CD4-positive, alpha-beta memory T cell (primary cell): ENCODE results near the gene OLR1. TPM values are rescaled to one million over a fixed set of nuclear protein-coding genes. Genes with fewer than 3 reads are reported as not detected.
A peak's percentile ranks its signal among the peaks of the same experiment; 100 is the strongest.

Experiments
- CTCF ChIA-PET: fragments of 350-600 bp; sonication (Branson Sonifier 250); formaldehyde crosslinking; loops from one replicate; lab custom pipeline; 2021; ENCODE audit warnings: inconsistent platforms; ENCODE audit not compliant: partially characterized antibody; lab: Charles Lee
- POLR2A ChIA-PET: fragments of 350-600 bp; sonication (Branson Sonifier 250); formaldehyde crosslinking; loops from one replicate; lab custom pipeline; 2021; ENCODE audit not compliant: partially characterized antibody; lab: Charles Lee
- DNase-seq, 5 donors: peaks; one replicate each; pipeline versions ENCODE4 v3.0.0 to v3.0.0-alpha.2; 2020 to 2022; ENCODE audit warnings: mixed read lengths in 1 of 5
- H3K27ac ChIP-seq: one replicate; pipeline ENCODE4 v1.7.0; 2013; ENCODE audit warnings: low read depth, low read length
- H3K27me3 ChIP-seq: 2 replicates; pipeline ENCODE4 v1.7.0; 2013; ENCODE audit warnings: mild to moderate bottlenecking, low read length, moderate library complexity; ENCODE audit not compliant: insufficient read depth
- H3K36me3 ChIP-seq: 2 replicates; pipeline ENCODE4 v1.7.0; 2013; ENCODE audit warnings: mild to moderate bottlenecking, low read length, moderate library complexity; ENCODE audit not compliant: insufficient read depth
- H3K4me1 ChIP-seq: 2 replicates; pipeline ENCODE4 v1.7.0; 2013; ENCODE audit warnings: mild to moderate bottlenecking, low read length, moderate library complexity; ENCODE audit not compliant: insufficient read depth
- H3K4me3 ChIP-seq, 2 donors: one replicate each; pipeline ENCODE4 v1.7.0; 2013; ENCODE audit warnings: low read length in 2 of 2, mild to moderate bottlenecking in 1 of 2
- H3K9me3 ChIP-seq, 2 donors: one replicate each; pipeline ENCODE4 v1.7.0; 2013; ENCODE audit warnings: low read length in 2 of 2, control low read depth in 1 of 2; ENCODE audit not compliant: control insufficient read depth in 1 of 2
- H3K27ac Mint-ChIP-seq, 7 donors: one replicate each; pipeline ENCODE4 v1.8.0; 2020 to 2021; ENCODE audit warnings: mixed read lengths in 7 of 7, mild to moderate bottlenecking in 6 of 7, inconsistent platforms in 3 of 7, moderate library complexity in 3 of 7
- H3K27me3 Mint-ChIP-seq, 2 donors: one replicate each; pipeline ENCODE4 v1.8.0; 2020 to 2021; ENCODE audit warnings: mixed read lengths in 2 of 2
- H3K36me3 Mint-ChIP-seq, 2 donors: one replicate each; pipeline ENCODE4 v1.8.0; 2020 to 2021; ENCODE audit warnings: mixed read lengths in 2 of 2, inconsistent platforms in 1 of 2, mild to moderate bottlenecking in 1 of 2
- H3K4me1 Mint-ChIP-seq, 4 donors: one replicate each; pipeline ENCODE4 v1.8.0; 2020 to 2021; ENCODE audit warnings: mixed read lengths in 4 of 4, mild to moderate bottlenecking in 1 of 4
- H3K4me3 Mint-ChIP-seq, 8 donors: one replicate each; pipeline ENCODE4 v1.8.0; 2020 to 2021; ENCODE audit warnings: mixed read lengths in 8 of 8, mild to moderate bottlenecking in 7 of 8, moderate library complexity in 6 of 8, inconsistent platforms in 3 of 8
- H3K9me3 Mint-ChIP-seq, 8 donors: one replicate each; pipeline ENCODE4 v1.8.0; 2020 to 2021; ENCODE audit warnings: mixed read lengths in 8 of 8, mild to moderate bottlenecking in 5 of 8, inconsistent platforms in 3 of 8, moderate library complexity in 1 of 8
- intact Hi-C: fragments of 100-400 bp; cut with micrococcal nuclease; formaldehyde crosslinking; loops from one replicate; pipeline ENCODE4 v1.15.1; 2023
- polyA plus RNA-seq, 2 donors: library from polyadenylated mRNA; unstranded; fragments of 300-500 nt; fragmentation: Illumina TruSeq; gene quantifications; one replicate each; pipeline ENCODE4 v1.2.3, GENCODE V29; 2021
- total RNA-seq, 2 experiments: library from RNA; stranded (reverse); gene quantifications; one replicate each; pipeline ENCODE4 v1.2.3, GENCODE V29; 2021

Gene OLR1
- total and polyA plus RNA-seq, 4 experiments from 2014 or later, result 0.42 TPM; not detected in 3

DNA sequence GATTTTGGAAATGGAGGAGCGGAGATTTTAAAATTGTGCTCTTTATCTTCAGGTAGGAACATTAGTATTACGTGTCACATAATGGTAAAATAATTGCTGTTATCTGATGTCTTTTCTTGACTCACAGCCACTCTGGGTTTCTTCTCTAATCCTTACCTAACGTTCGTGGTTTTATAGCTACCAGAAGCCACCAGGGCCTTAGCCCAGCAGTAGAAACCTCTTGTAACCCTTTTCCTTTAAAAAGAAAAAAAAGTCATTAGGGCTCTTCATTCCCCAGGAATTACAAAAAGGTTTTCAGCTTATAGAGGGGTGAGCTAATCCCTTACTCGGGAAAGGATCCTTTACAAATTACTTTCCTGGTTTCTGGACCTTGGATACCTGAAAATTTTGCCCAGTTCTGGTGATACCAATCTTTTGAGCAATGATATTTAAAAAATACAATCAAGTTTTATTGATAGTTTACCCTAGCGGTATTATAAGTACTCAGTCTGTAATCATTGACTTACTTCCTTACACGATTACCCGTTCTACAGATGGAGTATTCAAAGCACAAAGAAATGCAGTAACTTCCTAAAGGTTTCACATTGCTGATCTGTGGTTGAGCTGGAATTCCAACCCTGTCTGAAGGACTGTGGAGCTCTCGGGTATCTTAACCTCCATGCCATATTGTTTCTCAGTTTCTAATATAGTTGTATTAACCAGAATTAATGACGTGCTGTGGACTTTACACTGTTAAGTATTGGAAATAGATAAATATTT, 42.4 kb upstream of the OLR1 start:
- DNase-seq, result peak in 2 of 5 donors; percentile 12 to 49
- no peaks in the 10 kb centered on the region for H3K36me3 ChIP-seq
- intact Hi-C loops, result loop anchor here (5.0 to 10.0 kb wide), 3 partner anchors 600 to 1970 kb away; no protein-coding TSS in a partner anchor
- no peaks in the 10 kb centered on the region for H3K9me3 ChIP-seq
- no peaks in the 10 kb centered on the region for H3K27me3 Mint-ChIP-seq
- POLR2A ChIA-PET, result interaction anchor here (0.7 to 2.9 kb wide), 7 partner anchors 9 to 599 kb away, joined by 3 to 18 read pairs (median 16); partner anchors contain the start of genes CD69, CLEC2B and MAGOHB
- CTCF ChIA-PET, result interaction anchor here (1.0 to 1.7 kb wide), 3 partner anchors 22 to 150 kb away, joined by 3 to 6 read pairs (median 4); no protein-coding TSS in a partner anchor
- peaks cover 19 to 44% (median 25%) of the 10 kb centered on the region in 4 donors for H3K4me1 Mint-ChIP-seq
- H3K9me3 Mint-ChIP-seq, result no peaks in the 10 kb centered on the region
- H3K36me3 Mint-ChIP-seq, result peaks cover 0 to 18% of the 10 kb centered on the region in 2 donors
- H3K4me3 Mint-ChIP-seq, result peak overlapping the region; percentile 88 to 98 (median 94)
- peak overlapping the region; percentile 92 to 99 (median 96) for H3K27ac Mint-ChIP-seq
- peak overlapping the region; percentile 81 for H3K27ac ChIP-seq
- peaks cover 32% of the 10 kb centered on the region for H3K4me1 ChIP-seq
- H3K4me3 ChIP-seq, result peak overlapping the region; percentile 57 to 69
- no peaks in the 10 kb centered on the region for H3K27me3 ChIP-seq

DNA sequence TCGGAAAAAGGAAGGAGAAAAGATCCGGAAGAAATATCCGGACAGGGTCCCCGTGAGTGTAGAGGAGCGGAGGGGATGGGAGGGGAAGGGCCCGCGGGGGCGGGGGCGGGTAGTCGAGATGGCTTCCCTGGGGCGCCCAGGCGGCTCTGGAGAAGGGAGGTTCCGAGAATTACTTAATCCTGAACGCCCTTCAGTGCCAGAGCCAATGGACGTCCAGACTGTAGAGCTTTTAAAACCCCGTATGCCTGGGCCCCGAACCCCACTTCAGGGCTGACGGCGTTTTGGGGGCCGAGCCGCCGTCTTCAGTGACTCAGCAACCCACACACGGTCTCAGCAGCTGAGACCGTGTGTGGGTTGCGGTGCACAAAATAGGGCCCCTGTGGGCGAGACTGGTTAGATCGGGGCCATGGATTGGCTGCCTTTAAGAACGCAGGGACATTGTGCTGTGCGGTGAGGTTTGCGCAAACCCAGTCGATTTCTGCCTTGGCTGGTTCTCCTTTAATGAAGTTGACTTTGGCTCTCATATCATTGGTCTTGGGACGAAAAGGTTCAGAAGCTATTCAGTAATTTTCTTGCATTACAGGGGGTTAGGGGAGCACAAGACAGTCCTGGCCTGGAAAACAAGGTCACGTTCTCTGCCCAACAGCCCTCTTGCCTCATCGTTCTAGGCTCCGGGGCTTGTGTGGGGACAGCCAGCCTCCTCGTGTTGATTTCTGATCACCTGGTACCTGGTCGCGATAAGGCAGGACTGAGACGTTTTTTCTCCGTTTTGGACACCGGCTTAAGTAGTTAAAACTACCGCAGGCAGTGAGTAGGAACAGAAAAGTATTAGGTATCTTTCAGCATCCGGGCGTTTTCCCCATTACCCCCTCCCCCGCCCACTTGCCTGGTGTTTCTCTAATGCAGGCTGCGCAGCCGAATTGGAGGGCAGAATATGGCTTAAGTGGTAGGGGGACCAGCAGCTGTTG, 41.5 kb upstream of the OLR1 start:
- peaks cover 19 to 44% (median 25%) of the 10 kb centered on the region in 4 donors for H3K4me1 Mint-ChIP-seq
- no peaks in the 10 kb centered on the region for H3K27me3 Mint-ChIP-seq
- peaks cover 0 to 17% of the 10 kb centered on the region in 2 donors for H3K36me3 Mint-ChIP-seq
- H3K36me3 ChIP-seq, result no peaks in the 10 kb centered on the region
- H3K27ac Mint-ChIP-seq, result peak overlapping the region; percentile 92 to 99 (median 96)
- CTCF ChIA-PET, result interaction anchor here (0.8 to 1.7 kb wide), 6 partner anchors 18 to 152 kb away, joined by 3 to 6 read pairs (median 3); no protein-coding TSS in a partner anchor
- H3K4me3 Mint-ChIP-seq, result peak overlapping the region; percentile 88 to 98 (median 94)
- POLR2A ChIA-PET, result interaction anchor here (0.7 to 2.9 kb wide), 10 partner anchors 10 to 1333 kb away, joined by 3 to 18 read pairs (median 6); partner anchors contain the start of genes CD69, CLEC2B, MAGOHB and SMIM10L1
- intact Hi-C loops, result loop anchor here (2.0 to 10.0 kb wide), 6 partner anchors 61 to 1969 kb away; partner anchors contain the start of gene CLEC2B
- peaks cover 32% of the 10 kb centered on the region for H3K4me1 ChIP-seq
- H3K27ac ChIP-seq, result peak overlapping the region; percentile 81
- peak overlapping the region; percentile 57 to 69 for H3K4me3 ChIP-seq
- no peaks in the 10 kb centered on the region for H3K27me3 ChIP-seq
- H3K9me3 Mint-ChIP-seq, result no peaks in the 10 kb centered on the region
- DNase-seq, result peak; percentile 75 to 91 (median 79)
- no peaks in the 10 kb centered on the region for H3K9me3 ChIP-seq

- ChIA-PET POLR2A (interaction anchor here (0.7 to 2.9 kb wide), 11 partner anchors 10 to 1334 kb away, joined by 3 to 18 read pairs (median 4); partner anchors contain the start of genes CD69, CLEC2B, MAGOHB and SMIM10L1), CTCF (interaction anchor here (0.8 to 1.1 kb wide), 3 partner anchors 18 to 153 kb away, joined by 3 read pairs; no protein-coding TSS in a partner anchor)
- Mint-ChIP-seq H3K27me3 (no peaks in the 10 kb centered on the region), H3K27ac (peak within 1 kb of the TSS; percentile 92 to 99 (median 96)), H3K4me3 (peak within 1 kb of the TSS; percentile 88 to 98 (median 94)), H3K36me3 (peaks cover 0 to 17% of the 10 kb centered on the region in 2 donors), H3K9me3 (no peaks in the 10 kb centered on the region), H3K4me1 (peaks cover 19 to 44% (median 25%) of the 10 kb centered on the region in 4 donors)
- peak; percentile 80 to 89 (median 84) for DNase-seq
- Histone ChIP-seq H3K9me3 (no peaks in the 10 kb centered on the region), H3K27ac (peak within 1 kb of the TSS; percentile 81), H3K36me3 (no peaks in the 10 kb centered on the region), H3K4me3 (peak within 1 kb of the TSS; percentile 57 to 69), H3K27me3 (no peaks in the 10 kb centered on the region), H3K4me1 (peaks cover 32% of the 10 kb centered on the region)
- intact Hi-C loops, result loop anchor here (1.0 to 10.0 kb wide), 7 partner anchors 60 to 1968 kb away; partner anchors contain the start of genes CLEC2B and MAGOHB
These were observed 40.8 kb upstream of the OLR1 start, which contains the start of gene GABARAPL1 for GRCh38 chr12:10212739-10213131. GABARAPL1 (plus strand) TSS chr12:10212877; CDS start chr12:10213130, 253 bp downstream.

GRCh38 chr12:10211940-10212738, 40.2 kb upstream of the OLR1 start:
- peak overlapping the region; percentile 92 to 99 (median 96) for H3K27ac Mint-ChIP-seq
- no peaks in the 10 kb centered on the region for H3K9me3 Mint-ChIP-seq

GRCh38 chr12:10211101-10211939, 39.4 kb upstream of the OLR1 start:
- ChIA-PET POLR2A (no interaction called here), CTCF (interaction anchor here (1.5 kb wide), 1 partner anchor 58 kb away, joined by 5 read pairs; no protein-coding TSS in a partner anchor)
- peak overlapping the region in 4 of 8 donors; percentile 25 to 96 (median 94) for H3K4me3 Mint-ChIP-seq
- H3K27ac ChIP-seq, result no peak overlapping the region
- H3K27me3 Mint-ChIP-seq, result no peaks in the 10 kb centered on the region
- H3K9me3 Mint-ChIP-seq, result no peaks in the 10 kb centered on the region
- H3K27me3 ChIP-seq, result no peaks in the 10 kb centered on the region
- peaks cover 19 to 44% (median 25%) of the 10 kb centered on the region in 4 donors for H3K4me1 Mint-ChIP-seq
- no peaks in the 10 kb centered on the region for H3K36me3 ChIP-seq
- H3K9me3 ChIP-seq, result no peaks in the 10 kb centered on the region
- H3K36me3 Mint-ChIP-seq, result peaks cover 0 to 17% of the 10 kb centered on the region in 2 donors
- no peak overlapping the region for H3K4me3 ChIP-seq
- H3K4me1 ChIP-seq, result peaks cover 32% of the 10 kb centered on the region
- no peak for DNase-seq
- peak overlapping the region in 5 of 7 donors; percentile 25 to 98 (median 94) for H3K27ac Mint-ChIP-seq
- intact Hi-C loops, result loop anchor here (5.0 to 10.0 kb wide), 3 partner anchors 597 to 1967 kb away; no protein-coding TSS in a partner anchor

More at GRCh38 chr12:10211940-10212738, 40.2 kb upstream of the OLR1 start:
- Histone ChIP-seq H3K27me3 (no peaks in the 10 kb centered on the region), H3K9me3 (no peaks in the 10 kb centered on the region), H3K4me3 (peak overlapping the region; percentile 57 to 69), H3K36me3 (no peaks in the 10 kb centered on the region), H3K4me1 (peaks cover 32% of the 10 kb centered on the region), H3K27ac (peak overlapping the region; percentile 81)
- Mint-ChIP-seq H3K4me3 (peak overlapping the region; percentile 88 to 98 (median 94)), H3K4me1 (peaks cover 19 to 44% (median 25%) of the 10 kb centered on the region in 4 donors), H3K36me3 (peaks cover 0 to 17% of the 10 kb centered on the region in 2 donors), H3K27me3 (no peaks in the 10 kb centered on the region)
- intact Hi-C loops, result loop anchor here (1.0 to 10.0 kb wide), 7 partner anchors 59 to 1967 kb away; partner anchors contain the start of genes CLEC2B and MAGOHB
- ChIA-PET POLR2A (interaction anchor here (0.7 to 2.9 kb wide), 10 partner anchors 11 to 1334 kb away, joined by 3 to 18 read pairs (median 6); partner anchors contain the start of genes CLEC2B, MAGOHB and SMIM10L1), CTCF (interaction anchor here (1.1 kb wide), 1 partner anchor 153 kb away, joined by 3 read pairs; no protein-coding TSS in a partner anchor)
- peak; percentile 84 to 94 (median 88) for DNase-seq
